HG03135 (cell line): ENCODE results near the gene DSC3.
"Not testable (repeated sequence)": the region's sequence is repeated elsewhere in the genome, so short reads cannot be mapped to it uniquely, and the experiment has no call there.

Experiments used
- ATAC-seq: cut with Tn5 transposase; IDR thresholded peaks from one replicate; pipeline ENCODE4 v1.9.1; 2021; ENCODE audit warnings: mild to moderate bottlenecking, moderate library complexity; ENCODE audit not compliant: unreplicated experiment

Gene DSC3

DNA sequence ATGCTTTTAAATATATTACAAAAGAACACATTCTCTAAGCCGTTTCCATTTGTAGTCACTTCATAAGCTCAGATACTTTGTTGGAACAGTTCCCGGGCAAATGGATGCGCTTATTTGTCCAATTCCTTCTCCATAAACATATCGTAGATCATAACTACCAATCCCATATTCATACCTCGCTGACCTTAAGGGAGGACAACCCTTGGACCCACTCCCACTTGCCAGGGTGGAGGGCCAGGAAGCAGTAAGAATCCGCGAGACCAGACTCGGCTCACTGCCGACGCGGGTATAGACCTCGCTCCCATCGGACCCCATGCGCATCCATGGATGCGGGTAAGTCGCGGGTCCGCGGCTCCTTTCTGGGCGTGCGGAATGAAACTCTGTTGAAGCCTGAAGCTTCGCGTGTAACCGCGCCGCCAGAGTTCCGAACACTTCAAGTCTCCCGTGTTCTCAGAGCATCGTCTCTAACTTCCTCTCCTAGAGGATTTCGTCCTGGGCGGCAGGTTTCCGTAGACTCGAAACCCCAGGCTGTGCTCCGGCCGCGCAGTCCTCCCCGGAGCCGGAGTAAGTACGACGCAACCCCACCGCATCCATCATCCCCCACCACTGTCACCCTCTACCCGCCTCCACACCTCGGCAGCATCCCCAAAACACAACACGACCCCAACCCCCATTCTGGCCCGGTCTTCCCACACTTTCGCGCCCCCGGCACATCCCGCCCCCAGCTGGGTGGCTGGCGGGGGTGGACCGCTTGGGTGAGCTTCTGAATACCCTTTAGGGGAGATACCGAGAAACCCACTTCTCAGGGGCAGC lies 1.1 kb downstream of the DSC3 start:
- no peak for ATAC-seq

DNA sequence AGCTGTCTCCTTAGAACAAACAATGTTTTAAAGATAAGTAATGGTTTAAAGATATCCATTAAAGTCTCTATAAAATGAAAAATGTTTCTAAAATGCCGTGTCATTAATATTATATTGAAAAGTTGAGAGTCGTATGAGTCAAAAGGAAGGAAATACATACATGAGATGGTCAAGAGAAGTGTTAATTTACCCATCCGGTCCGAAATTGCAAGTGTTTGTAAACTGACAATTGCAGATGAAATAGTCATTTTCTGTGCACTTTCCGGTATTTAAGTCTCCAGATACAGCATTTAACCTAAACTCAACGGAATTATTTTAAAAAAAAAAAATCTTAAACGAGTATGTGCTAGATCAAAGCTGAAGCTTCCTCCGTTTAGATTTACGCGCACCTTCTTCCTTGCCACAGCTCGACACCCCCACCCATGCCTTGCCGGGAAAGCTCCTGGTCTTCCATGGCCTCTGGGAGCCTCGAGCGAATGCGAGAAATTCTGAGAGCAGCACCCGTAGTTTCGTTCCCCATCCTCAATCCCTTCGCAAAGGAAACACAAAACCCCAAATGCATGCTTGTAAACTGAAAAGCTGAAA lies 1.8 kb downstream of the DSC3 start:
- no peak for ATAC-seq

DNA sequence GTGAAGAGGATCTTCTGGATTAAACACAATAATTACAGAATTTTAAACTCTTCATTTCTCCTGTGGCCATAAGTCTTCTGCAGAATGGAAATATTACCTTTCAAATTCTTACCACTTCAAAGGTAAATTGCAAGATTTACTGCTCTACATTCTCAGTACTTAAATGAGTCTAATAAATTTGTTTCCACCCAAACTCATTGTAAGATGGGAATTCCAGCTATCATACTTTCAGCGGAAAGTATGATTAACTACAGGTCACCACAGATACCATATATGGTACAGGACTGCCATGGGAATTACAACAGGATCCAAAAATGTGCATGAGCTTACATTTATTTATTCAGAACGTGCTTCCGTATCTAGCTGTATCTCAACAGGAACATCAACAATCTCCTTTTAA lies 3.1 kb downstream of the DSC3 start:
- no peak for ATAC-seq

DNA sequence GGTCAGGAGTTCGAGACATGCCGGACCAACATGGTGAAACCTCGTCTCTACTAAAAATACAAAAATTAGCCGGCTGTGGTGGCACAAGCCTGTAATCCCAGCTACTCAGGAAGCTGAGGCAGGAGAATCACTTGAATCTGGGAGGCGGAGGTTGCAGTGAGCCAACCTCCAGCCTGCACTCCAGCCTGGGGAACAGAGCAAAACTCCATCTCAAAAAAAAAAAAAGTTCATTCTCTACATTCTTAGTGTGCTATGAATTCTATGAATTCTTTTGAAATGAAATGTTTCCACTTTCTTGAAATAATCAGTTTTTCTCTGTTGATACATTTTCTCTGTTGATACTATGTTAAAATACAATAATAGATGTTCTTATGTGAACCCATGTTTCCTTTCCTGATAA lies 4.9 kb downstream of the DSC3 start:
- ATAC-seq = not testable (repeated sequence)

DNA sequence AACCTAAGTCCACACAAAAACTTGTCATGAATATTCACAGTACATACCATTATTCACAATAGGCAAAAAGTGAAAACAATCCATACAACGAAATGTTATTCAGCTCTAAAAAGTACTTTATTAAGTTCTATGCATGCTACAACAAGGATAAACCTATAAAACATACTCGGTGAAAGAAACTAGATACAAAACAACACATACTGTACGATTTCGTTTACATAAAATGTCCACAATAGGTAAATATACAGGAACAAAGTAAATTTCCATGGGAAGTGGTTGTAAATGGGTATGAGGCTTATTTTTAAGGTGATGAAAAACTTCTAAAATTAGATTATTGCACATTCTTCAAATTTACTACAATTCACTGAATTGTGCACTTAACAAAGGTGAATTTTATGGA lies 8.0 kb downstream of the DSC3 start:
- no peak for ATAC-seq

DNA sequence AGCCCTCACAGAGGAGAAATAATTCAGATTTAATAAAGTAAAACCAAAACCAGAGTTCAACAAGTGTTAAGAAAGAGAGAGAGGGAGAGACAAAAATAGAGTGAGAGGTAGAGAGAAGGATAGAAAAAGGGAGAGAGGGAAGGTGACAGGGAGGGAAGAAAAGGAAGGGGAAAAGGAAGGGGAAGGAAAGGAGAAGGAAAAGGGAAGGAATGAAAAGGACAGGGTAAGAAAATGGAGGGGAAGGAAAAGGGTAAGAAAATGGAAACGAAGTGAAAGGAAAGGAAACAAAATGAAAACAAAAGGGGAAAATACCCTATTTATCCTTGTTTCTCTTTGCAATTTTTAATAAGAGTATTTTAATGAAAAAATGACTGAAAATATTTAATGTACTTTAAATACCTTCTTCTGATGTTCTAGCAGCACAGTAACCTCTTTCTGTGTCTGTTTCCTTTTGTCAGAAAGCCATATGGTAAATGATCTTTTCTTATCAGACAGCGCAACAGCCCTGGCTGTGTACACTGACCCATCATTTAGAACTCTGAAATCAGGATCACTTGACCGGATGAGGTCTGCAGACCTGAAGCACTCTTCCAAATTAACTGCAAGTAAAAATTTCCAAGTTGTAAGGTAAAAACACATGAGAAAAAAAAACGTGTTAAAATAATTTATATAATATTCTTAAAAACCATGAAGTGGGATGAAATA lies 11.8 kb downstream of the DSC3 start:
- ATAC-seq = no peak

DNA sequence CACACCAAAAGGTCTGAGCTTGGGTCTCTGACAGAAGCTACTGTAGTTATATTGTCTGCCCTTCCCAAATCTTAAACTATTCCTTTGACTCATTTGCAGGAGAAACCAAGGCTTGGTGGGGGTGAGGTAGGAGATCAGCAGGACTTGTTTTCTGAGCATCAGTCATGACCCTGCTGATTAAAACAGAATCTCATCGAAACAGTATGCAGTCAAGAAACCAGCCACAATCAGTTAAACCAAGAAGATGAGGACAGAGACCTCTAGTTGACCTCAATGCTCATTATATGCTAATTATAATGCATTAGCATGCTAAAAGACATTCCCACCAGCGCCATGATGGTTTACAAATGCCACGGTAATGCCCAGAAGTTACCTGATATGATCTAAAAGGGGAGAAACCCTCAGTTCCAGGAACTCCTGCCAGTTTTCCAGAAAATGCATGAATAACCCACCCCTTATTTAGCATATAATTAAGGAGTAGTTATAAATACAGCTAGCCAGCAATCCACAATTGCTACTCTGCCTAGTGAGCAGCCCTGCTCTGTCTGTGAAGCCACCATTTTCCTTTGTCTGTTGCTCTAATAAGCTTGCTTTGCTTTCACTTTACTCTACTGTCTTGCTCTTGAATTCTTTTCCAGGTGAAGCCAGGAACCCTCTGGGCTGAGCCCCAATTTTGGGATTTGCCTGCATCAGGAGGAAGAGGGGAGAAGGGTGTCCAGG lies 26.7 kb downstream of the DSC3 start:
- no peak for ATAC-seq

DNA sequence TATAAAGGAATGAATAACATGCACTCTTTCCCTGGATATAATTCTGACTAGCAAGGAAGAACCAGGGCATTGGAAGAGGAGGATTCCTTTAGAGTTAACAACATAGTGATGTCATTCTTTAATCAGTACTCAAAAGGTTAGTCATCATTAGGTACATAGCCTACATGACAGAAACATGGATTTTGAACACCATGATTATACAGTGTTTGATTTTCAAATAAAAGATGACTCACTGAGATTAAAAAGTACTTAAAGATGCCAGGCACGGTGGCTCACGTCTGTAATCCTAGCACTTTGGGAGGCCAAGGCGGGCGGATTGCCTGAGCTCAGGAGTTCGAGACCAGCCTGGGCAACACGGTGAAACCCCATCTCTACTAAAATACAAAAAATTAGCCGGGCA lies 31.1 kb downstream of the DSC3 start:
- ATAC-seq = not testable (repeated sequence)

DNA sequence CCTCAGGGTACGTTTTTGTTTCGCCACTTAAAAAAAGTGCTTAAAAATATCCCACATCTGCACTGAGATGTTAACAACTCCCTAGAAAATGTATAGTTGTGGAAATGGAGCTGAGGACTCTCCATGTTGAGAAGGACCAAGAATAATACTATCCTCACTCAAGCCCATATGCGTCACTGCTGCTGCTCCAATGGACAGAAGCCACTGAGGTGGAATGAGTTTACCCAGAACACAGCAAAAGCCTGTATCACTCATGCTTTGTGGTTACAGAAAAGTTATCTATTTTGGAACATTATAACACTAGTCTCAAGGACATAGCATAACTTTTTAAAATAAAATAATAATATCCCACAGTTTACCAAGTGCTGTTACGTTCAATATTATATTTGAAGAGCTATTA lies 31.9 kb downstream of the DSC3 start:
- no peak for ATAC-seq

DNA sequence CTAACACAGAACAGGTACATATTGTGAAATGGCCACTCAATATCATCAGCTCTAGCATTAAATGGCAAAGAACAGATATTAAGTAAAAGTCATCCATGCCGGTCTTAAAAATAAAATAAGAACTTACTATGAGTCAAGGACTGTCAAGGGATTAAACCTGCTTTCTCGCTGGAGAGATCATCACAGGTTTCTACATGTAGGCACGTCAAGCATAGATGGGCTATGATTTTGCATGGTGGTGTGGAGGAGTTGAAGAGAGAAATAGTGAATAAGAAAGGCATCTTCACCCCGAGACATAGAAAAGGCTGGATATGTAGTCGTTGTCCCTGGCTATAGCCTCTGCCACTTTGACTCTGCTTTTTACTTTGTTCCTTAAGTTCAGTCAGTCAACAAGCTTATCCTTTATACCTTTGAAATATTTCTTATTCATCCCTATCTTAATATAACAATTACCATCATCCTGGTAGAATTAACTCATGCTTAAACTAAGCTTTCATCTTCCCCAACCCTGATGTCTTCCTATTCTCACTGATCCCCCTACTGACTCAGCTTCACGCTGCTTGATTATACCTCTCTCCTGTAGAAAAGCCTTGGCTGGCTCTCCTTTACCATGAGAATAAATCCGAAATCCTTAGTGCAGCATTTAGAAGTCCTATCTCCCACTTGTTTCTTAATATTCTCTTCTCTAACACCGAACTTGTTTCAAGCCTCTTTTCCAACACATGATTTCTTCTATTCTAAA lies 42.5 kb downstream of the DSC3 start:
- no peak for ATAC-seq

DNA sequence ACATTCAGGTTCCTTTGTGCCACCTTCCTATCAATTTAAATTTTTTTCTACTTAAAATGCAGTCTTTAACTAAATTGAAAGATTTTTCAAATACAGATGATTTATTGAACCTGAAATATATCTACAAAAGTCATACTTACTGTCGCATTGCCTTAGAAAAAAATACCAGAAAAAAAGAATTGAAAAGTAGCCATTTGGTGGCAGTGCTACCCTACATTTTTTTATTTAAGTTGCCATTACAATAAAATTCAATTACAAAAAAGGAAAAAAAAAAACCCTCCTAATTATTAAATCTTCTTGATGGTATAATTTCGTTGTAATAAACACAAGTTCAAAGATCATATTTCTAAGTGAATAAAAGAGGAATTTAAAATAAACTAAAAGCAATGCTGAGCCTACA lies 43.4 kb downstream of the DSC3 start:
- no peak for ATAC-seq

DNA sequence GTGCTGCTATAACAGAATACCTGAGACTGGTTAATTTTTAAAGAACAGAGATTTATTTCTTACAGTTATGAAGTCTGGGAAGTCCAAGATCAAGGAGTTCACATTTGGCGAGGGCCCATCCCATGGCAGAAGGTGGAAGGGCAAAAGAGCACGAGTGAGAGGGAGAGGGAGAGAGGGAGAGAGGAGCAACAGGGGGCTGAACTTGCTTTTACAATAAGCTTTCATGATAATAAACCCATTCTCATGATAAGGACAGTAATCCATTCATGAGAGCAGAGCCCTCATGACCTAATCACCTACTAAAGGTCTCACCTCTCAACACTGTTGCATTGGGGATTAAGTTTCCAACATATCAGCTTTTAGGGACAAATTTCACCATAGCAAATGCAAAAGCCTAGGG lies 45.3 kb downstream of the DSC3 start:
- no peak for ATAC-seq

DNA sequence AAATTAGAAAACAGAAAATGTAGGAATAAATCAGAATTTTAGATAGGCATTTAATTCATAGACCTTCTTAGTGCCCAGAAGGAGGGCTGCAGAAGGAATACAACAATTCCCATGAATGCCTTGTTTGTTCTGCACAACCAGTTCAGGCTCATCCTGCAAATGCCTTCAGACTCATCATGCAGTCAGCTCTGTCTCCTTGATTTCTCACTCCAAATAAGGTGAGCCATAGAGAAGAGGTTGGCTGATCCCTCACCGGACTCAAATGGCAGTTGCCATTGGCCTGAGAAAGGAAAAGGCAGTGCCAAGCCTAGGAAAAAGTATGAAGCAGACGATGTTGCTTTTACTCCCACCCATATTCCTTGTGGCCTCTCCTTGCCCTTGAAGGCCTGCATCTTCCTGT lies 50.3 kb downstream of the DSC3 start:
- no peak for ATAC-seq

DNA sequence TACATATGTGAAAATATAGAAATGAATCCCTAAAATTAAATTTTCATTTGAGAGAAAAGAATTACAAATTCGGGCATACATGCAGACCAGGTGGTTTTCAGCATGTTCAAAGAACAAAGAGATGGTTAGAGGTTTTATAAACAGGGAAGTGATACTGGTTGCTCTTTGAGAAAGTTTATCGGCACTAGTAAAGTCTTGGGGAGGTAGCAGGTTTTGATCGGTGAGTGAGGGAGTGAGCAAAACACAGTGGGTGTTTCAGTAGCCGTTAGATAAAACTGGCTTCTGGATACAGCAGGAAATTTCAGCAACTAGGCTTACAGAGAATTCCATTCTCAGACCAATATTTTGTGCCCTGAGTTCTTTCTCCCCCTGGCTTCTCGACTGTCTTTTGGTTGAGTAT lies 51.1 kb downstream of the DSC3 start:
- no peak for ATAC-seq

DNA sequence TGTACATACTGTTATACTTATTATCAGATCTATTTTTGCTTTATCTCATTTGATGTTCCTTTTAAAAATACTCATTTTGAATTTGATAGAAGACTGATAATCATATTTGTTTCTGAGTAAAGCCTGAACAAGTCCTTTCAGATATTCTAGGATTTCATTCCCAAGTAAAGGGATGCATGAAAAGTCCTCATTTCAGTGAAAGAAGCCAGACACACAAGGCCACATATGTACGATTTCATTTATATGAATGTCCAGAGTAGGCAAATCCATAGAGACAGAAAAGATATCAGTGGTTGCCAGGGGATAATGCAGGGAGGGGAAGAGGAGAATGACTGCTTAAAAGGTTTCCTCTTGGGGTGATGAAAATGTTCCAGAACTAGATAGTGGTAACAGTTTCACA lies 53.4 kb downstream of the DSC3 start:
- ATAC-seq = no peak

DNA sequence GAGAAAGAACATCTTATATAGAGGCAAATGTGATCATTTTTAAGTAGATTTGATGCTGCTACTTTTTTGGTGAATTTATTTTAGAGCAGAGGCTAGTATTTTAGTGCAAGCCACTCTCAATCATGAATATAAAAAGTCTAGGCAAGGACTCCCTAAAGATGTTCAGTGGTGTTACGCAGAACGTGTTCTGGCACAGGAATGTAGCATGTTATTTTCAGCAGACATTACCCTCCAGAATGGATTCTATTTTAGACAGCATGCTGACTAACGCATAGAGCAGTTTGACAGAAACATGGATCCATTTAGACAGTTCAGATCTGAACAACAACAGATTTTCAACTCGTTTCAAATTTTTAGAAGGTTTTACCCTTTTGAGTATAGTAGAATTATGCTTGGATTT lies 54.1 kb downstream of the DSC3 start:
- no peak for ATAC-seq

DNA sequence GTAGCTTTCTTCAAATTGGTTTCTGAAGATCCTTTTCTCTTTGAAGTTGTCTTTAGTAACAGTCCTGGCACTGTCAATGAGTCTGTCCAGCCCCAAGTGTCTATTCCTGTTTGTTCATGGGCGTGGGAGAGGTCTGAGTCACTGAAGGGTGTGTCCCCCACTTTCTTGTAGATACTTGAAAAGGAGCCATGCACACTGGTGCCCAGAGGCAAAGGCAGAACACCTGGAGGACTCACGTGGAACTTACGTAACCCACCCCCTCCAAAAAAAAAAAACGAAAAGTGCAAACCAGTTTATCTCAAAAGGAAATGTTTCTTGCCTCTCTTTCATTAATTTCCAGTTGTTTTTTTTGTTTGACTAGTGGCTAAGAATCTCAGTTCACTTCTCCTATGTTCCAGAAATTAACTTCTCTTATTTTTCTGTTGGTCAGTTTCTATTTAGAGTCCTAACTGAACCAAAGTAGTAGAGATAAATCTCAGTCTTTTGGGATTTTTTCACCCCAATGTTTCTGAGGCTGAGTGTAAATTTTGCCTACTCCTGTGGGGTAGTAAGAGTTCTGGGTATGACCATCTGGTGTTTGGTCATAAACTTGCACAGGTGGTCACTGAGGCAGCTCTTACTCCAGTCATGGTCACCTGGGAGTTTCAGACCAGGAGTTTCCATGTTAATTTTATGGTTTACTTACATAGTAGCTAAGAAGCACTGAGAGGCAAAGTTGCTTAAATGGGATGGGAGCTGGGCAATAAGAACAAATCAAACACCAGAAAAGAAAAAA lies 54.9 kb downstream of the DSC3 start:
- no peak for ATAC-seq

DNA sequence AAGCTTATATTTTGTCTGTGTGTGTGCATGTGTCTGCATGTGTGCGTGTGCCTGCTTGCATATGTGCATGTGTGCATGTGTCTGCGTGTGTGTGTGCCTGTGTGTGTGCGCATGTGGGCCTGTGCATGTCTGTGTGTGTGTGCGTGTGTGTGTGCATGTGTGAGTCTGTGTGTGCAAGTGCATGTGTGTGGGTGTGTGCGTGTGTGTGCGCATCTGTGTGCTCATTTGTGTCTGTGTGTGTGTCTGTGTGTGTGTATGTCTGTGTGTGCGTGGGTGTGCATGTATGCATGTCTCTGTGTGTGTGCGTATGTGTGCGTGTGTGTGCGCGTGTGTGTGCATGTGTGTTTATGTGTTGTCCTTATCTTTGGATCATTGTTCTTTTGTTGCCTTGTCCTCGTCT lies 56.8 kb downstream of the DSC3 start:
- ATAC-seq = no peak

DNA sequence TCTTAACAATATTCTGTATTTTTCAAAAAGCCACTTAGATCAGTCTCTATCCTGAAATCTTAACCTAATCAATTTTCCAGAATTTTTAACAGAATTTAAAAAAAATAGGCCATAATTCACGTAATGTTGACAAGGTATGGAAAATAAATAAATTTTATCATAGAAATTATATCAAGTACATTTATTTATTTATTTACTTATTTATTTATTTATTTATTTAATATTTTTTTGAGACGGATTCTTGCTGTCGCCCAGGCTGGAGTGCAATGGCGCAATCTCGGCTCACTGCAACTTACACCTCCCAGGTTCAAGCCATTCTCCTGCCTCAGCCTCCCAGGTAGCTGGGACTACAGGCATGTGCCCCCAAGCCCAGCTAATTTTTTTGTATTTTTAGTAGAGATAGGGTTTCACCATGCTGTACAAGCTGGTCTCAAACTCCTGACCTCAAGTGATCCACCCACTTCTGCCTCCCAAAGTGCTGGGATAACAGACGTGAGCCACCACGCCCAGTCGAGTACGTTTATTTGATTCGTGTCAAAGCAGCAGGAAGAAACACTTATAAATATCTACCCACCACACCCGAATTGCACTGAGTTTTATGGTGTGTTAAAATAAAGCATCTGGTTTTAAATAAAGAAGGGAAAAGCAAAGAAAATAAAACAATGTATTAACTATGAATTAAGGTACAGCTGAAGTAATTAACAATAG lies 60.1 kb downstream of the DSC3 start:
- ATAC-seq = no peak
